Measurements from ENCODE around the gene CAMTA1.

DNA sequence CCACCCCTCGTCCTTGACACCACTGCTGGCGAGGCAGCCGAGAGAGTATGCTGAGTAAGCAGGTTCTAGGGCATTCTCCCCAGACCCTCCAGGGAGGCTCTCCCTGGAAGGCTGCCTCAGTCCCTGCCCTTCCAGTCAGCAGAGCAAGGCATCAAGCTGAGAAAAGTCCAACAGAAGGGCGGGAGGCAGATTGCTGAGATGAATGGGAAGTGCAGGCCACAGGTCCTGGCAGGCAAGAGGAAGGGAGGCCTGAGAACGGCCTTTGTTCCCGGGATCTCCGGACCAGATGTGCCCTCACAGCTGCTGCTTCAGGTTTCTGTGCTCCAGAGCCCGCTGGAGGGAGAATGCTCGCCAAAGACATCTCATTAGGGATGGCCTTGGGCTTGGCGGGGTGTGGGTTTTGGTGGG lies 715.8 kb downstream of the CAMTA1 start:
- TF ChIP-seq POLR2A (IDR thresholded peaks at IDR 0.05; ENCODE audit: low read length) (no peak), GATA1 (IDR thresholded peaks at IDR 0.05; ENCODE audit: low read depth, low read length) (no peak)

Measured in erythroblast (primary cell).